ENCODE measurements around the gene MAFG. TPM values are rescaled to one million over a fixed set of nuclear protein-coding genes. Genes with fewer than 3 reads are reported as not detected.

MAFG gene
- total and polyA plus RNA-seq, 2 of the 13 experiments (the other 11 are each of a cell fraction or from before 2014, with no cell fraction given) = 14.5 to 20.0 TPM

DNA sequence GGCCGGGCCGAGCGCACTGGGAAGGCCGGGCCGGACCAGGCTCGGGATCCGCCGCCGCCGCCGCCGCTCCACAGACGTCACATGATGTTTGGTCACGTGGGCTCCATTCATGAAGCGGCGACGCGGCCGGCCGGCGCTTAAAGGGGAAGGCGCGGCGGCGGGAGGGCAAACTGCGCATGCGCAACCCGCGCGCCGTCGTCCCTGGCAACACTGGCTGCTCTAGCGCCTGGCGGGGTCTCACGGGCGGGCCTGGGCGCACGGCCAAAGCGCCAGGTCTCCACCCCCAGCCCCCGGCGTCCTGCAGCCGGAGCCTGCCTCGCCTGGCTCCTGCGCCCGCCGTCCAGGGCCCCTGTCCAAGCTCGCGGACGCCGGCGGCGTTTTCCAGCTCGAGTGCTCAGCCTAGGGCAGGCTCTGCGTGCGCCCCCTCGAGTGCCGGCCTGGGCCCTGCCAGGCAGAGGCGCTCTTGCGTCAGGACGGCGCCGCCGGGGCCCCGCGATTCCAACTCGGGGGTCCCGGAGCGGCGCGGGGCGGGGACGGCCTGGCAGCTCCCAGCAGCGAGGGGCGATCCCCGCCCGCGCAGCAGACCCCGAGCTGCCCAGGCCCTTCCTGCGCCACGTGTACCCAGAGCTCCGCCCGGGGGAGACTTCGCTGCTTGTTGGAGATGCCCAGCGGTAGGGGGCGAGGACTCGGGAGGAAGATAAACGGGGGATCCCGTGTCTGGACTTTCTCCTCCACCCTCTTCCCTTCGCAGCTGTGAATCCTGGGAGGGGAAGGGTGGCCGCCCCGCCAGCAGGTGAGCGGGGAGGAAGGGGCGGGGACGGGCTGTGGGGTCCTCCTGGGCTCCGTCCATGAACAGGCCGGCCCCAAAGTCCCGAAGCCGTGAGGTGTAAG, at the start of gene MAFG (continued):
- TF ChIP-seq, protein P1, sequence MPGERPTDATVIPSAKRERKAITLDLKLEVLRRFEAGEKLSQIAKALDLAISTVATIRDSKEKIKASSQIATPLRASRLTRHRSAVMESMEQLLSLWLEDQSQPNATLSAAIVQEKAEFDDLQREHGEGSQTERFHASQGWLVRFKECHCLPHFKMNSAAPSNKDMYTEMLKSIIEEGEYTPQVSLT (CRISPR knock-in tag; IDR thresholded peaks at IDR 0.05; ENCODE audit: borderline replicate concordance, low read depth) = no peak
- TF ChIP-seq YEATS4 (CRISPR knock-in tag; IDR thresholded peaks at IDR 0.05; ENCODE audit: borderline replicate concordance) (peak; percentile 91; the same call in 1 of the 2 replicates), ZNF296 (CRISPR knock-in tag; conservative IDR thresholded peaks at IDR 0.05) (no peak), TBL1XR1 (IDR thresholded peaks at IDR 0.05; ENCODE audit: borderline replicate concordance, low read length, partially characterized antibody) (peak; percentile 41), ZNF614 (CRISPR knock-in tag; IDR thresholded peaks at IDR 0.05; ENCODE audit: borderline replicate concordance) (no peak), ZNF782 (CRISPR knock-in tag; IDR thresholded peaks at IDR 0.05; ENCODE audit: borderline replicate concordance) (no peak; the same call in 1 of the 2 replicates), DPF2 (CRISPR knock-in tag; IDR thresholded peaks at IDR 0.05; ENCODE audit: borderline replicate concordance, low read depth) (no peak), ZNF878 (CRISPR knock-in tag; IDR thresholded peaks at IDR 0.05) (no peak; the same call in 1 of the 2 replicates), MXD4 (CRISPR knock-in tag; IDR thresholded peaks at IDR 0.05) (peak; percentile 87), NR2F2 (IDR thresholded peaks at IDR 0.05; ENCODE audit: borderline replicate concordance, low read depth) (no peak), ZNF570 (CRISPR knock-in tag; IDR thresholded peaks at IDR 0.05; ENCODE audit: borderline replicate concordance) (no peak), KDM5A (IDR thresholded peaks at IDR 0.05; ENCODE audit: borderline replicate concordance, low read length) (no peak; the same call in 1 of the 2 replicates), U2AF1 (optimal IDR thresholded peaks at IDR 0.05; ENCODE audit: low read depth, low read length) (no peak), ZNF841 (CRISPR knock-in tag; IDR thresholded peaks at IDR 0.05; ENCODE audit: borderline replicate concordance) (no peak), KAT8 (CRISPR knock-in tag; IDR thresholded peaks at IDR 0.05) (peak; percentile 25; the same call in 1 of the 2 replicates)
- TF ChIP-seq, protein P2, sequence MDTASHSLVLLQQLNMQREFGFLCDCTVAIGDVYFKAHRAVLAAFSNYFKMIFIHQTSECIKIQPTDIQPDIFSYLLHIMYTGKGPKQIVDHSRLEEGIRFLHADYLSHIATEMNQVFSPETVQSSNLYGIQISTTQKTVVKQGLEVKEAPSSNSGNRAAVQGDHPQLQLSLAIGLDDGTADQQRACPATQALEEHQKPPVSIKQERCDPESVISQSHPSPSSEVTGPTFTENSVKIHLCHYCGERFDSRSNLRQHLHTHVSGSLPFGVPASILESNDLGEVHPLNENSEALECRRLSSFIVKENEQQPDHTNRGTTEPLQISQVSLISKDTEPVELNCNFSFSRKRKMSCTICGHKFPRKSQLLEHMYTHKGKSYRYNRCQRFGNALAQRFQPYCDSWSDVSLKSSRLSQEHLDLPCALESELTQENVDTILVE (CRISPR knock-in tag; IDR thresholded peaks at IDR 0.05) = peak; percentile 69; the same call in 1 of the 2 replicates
- TF ChIP-seq, protein P3, sequence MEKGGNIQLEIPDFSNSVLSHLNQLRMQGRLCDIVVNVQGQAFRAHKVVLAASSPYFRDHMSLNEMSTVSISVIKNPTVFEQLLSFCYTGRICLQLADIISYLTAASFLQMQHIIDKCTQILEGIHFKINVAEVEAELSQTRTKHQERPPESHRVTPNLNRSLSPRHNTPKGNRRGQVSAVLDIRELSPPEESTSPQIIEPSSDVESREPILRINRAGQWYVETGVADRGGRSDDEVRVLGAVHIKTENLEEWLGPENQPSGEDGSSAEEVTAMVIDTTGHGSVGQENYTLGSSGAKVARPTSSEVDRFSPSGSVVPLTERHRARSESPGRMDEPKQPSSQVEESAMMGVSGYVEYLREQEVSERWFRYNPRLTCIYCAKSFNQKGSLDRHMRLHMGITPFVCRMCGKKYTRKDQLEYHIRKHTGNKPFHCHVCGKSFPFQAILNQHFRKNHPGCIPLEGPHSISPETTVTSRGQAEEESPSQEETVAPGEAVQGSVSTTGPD (CRISPR knock-in tag; IDR thresholded peaks at IDR 0.05) = no peak
- TF ChIP-seq, protein P4, sequence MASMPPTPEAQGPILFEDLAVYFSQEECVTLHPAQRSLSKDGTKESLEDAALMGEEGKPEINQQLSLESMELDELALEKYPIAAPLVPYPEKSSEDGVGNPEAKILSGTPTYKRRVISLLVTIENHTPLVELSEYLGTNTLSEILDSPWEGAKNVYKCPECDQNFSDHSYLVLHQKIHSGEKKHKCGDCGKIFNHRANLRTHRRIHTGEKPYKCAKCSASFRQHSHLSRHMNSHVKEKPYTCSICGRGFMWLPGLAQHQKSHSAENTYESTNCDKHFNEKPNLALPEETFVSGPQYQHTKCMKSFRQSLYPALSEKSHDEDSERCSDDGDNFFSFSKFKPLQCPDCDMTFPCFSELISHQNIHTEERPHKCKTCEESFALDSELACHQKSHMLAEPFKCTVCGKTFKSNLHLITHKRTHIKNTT (CRISPR knock-in tag; IDR thresholded peaks at IDR 0.05) = 0 out of 2 replicates have a peak, but pooled peaks have one; percentile 32
- TF ChIP-seq, protein P5, sequence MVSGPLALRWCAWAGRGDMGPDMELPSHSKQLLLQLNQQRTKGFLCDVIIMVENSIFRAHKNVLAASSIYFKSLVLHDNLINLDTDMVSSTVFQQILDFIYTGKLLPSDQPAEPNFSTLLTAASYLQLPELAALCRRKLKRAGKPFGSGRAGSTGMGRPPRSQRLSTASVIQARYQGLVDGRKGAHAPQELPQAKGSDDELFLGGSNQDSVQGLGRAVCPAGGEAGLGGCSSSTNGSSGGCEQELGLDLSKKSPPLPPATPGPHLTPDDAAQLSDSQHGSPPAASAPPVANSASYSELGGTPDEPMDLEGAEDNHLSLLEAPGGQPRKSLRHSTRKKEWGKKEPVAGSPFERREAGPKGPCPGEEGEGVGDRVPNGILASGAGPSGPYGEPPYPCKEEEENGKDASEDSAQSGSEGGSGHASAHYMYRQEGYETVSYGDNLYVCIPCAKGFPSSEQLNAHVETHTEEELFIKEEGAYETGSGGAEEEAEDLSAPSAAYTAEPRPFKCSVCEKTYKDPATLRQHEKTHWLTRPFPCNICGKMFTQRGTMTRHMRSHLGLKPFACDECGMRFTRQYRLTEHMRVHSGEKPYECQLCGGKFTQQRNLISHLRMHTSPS (CRISPR knock-in tag; IDR thresholded peaks at IDR 0.05; ENCODE audit: low read depth) = no peak

All from HepG2 (cell line).